GM19395 (cell line): ENCODE data around the gene OPRD1.
A peak's percentile ranks its signal among the peaks of the same experiment; 100 is the strongest.
"Not testable (repeated sequence)": the region's sequence is repeated elsewhere in the genome, so short reads cannot be mapped to it uniquely, and the experiment has no call there.

ENCODE experiments used
- ATAC-seq: cut with Tn5 transposase; IDR thresholded peaks from one replicate; pipeline ENCODE4 v1.9.1; 2021; ENCODE audit warnings: mild to moderate bottlenecking, moderate library complexity; ENCODE audit not compliant: unreplicated experiment

OPRD1 gene

DNA sequence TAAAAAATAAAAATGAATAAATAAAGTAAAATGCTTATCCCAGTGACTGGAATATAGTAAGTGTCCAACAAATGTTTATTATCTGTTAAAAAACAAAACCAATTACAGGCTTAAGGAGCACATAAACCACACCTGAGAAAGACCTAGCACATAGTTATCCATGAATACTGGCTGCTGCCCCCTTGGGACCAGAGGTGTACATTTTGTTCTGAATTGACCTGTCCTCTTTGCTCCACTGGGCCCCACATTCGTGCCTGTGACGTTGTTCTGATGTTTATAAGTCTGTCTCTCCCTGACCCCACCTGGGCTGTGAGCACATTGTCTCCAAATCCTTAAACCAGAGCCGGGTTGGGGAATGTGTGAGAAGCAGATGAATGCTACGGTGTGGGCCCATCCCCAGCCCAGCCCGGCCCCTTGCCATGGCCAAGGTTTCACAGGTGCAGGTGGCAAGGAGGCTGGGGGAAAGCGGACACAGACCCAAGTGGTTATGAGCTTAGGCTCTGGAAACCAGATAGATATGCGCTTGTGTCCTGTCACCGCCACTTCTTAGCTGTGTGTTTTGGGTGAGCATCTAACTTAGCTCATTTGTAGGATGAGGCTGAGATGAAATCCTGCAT lies 29.1 kb downstream of the OPRD1 start:
- no peak for ATAC-seq

DNA sequence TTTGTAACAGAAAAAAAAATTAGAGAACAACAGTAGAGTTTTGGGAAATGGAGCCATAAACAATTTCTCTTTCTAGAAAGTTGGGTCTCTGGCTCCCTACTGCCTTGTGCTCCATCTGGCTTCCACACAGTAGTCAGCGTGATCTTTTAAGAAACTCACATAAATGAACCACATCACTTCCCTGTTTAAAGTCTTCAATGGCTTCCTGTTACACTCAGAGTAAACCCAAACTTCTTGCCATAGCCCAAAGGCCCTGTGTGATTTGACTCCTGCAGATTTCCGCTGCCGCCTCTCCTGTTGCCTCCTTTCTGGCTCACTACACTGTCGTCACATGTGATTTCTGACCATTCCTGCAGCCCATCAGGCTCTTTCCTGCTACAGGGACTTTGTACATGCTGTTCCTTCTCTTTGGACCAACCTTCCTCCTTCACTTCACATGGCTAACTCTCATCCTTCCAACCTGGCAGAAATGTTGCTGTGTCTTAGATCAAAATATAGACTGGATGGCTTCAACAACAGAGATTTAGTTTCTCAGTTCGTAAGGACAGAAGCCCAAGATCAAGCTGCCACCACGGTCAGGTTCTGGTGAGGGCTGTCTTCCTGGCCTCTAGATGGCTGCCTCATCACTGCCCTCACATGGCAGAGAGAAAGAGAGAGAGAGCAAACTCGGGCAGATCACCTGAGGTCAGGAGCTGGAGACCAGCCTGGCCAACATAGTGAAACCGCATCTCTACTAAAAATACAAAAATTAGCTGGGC lies 34.0 kb downstream of the OPRD1 start:
- ATAC-seq = no peak

DNA sequence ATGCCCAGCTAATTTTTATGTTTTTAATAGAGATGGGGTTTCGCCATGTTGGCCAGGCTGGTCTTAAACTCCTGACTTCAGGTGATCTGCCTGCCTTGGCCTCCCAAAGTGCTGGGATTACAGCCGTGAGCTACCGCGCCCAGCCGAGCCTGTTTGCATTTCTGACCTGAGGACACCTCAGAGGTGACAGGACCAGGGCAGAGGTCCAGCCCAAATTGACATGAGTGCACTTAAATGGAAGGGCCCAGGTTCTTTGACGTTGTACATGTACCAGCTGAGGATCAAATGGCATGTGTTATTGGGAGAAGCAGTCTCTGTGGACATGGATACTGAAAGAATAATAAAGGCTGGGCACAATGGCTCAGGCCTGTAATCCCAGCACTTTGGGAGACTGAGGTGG lies 35.2 kb downstream of the OPRD1 start:
- ATAC-seq = not testable (repeated sequence)

DNA sequence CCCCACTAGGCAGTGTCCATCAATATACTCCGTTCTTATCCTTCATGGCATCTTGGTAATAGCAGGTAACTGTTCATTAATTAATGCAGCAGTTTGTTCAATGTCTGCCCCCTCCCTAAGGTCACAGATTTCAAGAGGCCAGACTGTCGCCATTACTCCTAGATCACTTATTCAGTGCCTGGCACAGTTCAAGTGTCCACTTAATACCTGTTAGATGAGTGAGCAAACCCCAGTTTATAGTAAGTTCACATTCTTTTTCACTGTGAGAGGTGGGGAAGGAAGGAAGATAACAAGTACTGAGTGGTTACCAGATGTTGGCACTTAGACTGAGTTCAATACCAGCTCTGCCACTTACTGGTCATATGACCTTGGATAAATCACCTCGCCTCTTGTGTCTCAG lies 36.4 kb downstream of the OPRD1 start:
- ATAC-seq = no peak

DNA sequence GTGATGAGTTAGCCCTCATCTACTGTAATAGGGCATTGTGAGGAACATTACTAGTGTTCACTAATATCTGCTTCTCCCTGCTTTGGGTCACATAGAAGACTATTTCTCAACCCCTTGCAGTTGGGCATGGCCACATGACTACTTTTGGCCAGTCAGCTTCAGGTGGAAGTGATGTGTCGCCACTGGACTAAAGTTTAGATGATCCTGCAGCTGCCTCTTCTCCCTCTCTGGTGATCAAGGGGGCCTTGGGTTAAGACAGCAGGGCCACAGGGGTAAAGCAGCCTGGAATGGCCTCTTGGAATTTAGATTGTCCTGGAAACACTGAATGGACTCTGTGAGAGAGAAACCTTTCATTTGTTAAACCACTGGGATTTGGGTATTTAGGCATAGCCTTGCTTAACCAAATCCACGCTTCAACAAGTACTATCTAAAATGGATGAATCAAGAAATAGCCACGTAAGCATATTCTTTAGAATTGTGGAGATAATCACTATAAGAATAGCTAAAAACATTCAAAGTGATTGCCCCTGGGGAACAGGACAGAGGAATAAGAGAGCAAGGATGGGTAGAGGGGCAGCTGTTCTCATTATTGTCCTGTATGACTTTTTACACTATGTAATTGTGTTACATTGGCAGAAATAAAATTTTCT lies 41.2 kb downstream of the OPRD1 start:
- ATAC-seq = no peak

DNA sequence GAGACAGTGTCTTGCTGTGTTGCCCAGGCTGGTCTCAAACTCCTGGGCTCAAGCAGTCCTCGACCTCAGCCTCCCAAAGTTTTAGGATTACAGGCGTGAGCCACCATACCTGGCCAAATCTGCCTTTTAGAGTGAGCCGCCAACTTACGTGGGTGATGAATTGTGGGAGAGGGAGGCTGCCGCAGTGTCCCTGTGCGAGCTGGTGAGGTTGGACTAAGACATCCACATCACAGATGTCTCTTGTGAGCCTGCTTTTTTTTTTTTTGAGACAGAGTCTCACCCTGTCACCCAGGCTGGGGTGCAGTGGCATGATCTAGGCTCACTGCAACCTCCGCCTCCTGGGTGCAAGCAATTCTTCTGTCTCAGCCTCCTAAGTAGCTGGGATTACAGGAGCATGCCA lies 42.4 kb downstream of the OPRD1 start:
- not testable (repeated sequence) for ATAC-seq

DNA sequence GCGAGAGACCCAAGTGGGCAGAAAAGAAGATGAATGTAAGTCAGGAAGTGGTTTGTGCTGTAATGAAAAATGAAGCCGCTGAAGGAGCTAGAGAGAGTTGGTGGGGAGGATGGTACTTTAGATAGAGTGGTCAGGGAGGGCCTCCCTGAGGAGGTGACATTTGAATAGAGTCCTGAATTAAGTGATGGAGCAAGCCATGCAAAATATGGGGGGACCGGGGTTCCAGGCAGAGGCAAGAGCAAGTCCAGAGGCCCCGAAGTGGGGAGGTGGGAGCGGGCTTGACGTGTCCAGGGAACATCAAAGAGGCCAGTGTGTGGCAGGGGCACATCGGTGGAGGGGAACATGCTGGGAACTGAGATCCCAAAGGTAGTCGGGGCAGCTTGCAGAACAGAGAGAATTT lies 43.1 kb downstream of the OPRD1 start:
- no peak for ATAC-seq

DNA sequence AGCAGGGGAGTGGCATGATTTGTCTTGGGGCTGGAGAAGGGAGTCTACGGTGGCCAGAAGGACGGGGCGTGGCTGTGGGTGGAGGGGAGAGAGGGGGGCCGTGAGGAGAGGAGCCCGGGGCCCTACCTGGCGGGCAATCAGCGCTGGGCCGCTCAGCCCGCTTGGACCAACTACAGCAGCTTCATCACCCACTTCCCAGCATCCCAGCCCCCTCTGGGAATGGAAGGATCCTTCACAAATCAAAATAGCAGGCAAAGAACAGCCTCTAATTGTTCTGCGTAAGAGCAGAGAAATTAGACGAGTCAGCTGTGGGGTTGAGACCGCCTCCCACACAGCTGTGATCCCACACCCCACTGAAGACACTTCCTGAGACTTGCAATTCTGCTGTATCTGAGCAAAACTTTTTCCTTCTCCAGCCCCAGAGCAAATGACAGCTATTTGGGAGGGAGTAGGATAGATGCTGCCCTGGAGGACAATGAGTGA lies 43.5 kb downstream of the OPRD1 start:
- ATAC-seq = no peak

DNA sequence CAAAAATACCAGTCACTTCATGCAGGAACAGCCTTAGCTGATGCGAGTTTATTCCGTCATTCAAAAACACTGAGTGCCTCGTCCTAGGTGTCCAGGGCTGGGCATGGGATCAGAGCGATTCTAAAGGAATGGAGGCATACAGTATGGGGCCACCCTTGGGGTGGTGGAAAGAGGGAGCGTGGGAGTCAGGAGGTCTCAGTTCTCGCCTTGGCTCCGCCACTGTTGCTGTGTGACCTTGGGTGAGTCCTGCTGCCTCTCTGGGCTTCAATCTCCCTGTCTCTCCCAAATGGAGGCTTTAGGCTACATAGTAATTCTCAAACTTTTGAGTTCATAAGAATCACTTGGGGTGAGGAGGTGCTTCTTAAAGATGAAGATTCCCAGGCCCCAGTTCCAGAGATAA lies 44.0 kb downstream of the OPRD1 start:
- no peak for ATAC-seq

DNA sequence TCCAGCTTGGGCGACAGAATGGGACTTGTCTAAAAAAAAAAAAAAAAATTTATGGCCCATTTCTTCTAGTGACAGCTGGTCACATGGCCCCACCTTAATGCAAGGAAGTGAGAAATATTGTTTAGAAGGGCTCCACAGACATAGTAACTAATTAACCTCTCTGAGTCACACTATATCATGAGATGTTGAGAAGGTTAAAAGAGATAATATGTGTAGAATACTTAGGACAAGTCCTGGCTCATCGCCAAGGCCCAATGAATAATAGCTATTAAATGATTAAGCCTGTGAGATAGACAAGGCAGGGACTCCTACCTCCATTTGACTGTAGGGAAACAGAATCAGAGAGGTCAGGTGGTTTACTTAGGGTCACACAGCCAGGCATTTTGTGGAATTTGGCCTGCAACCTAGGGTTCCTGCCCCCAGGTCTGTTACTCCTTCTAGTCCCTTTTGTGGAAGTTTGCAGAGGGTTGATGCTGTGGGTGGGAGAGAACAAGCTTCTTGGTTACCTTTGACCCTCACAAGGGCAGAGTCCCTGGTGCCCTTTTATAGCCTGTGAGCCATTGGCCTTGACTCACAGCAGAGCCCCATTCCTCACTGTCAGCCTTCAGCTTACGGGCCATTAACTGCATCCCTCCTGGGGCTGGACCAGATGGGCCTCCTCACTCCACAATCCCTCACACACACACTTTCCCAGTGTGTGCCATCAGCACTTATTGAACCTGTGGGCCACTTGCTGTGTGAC lies 48.5 kb downstream of the OPRD1 start:
- ATAC-seq = no peak

DNA sequence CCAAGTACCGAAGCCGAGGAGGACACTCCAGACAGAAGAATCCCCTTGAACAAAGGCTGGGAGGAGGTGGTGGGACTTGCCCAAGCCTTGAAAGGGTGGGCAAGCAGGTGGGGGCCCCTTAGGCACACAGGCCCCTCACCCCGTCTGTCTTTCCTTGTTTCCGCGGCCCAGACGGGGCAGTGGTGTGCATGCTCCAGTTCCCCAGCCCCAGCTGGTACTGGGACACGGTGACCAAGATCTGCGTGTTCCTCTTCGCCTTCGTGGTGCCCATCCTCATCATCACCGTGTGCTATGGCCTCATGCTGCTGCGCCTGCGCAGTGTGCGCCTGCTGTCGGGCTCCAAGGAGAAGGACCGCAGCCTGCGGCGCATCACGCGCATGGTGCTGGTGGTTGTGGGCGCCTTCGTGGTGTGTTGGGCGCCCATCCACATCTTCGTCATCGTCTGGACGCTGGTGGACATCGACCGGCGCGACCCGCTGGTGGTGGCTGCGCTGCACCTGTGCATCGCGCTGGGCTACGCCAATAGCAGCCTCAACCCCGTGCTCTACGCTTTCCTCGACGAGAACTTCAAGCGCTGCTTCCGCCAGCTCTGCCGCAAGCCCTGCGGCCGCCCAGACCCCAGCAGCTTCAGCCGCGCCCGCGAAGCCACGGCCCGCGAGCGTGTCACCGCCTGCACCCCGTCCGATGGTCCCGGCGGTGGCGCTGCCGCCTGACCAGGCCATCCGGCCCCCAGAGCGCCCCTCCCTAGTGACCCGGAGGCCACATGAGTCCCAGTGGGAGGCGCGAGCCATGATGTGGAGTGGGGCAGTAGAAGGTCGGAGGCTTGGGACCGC lies 50.8 kb downstream of the OPRD1 start:
- ATAC-seq = no peak

DNA sequence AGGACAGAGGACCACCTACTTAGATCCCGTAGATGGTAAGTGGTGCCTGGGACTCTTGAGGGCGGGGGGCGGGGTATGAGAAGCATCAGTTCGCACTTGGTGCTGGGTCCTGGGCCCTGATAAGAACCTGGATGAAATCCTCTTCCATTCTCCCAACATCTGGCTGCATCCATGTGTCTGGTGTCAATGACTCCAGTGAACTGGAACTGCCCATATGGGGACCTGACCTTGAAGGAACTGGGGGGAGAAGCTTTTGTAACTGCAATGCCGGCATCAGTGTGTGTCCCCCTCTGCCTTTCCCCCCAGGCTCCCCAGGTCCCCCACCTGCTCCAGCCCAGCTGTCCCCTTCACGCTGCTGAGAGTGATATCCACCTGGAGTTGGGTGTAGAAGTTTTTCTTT lies 52.7 kb downstream of the OPRD1 start:
- no peak for ATAC-seq

DNA sequence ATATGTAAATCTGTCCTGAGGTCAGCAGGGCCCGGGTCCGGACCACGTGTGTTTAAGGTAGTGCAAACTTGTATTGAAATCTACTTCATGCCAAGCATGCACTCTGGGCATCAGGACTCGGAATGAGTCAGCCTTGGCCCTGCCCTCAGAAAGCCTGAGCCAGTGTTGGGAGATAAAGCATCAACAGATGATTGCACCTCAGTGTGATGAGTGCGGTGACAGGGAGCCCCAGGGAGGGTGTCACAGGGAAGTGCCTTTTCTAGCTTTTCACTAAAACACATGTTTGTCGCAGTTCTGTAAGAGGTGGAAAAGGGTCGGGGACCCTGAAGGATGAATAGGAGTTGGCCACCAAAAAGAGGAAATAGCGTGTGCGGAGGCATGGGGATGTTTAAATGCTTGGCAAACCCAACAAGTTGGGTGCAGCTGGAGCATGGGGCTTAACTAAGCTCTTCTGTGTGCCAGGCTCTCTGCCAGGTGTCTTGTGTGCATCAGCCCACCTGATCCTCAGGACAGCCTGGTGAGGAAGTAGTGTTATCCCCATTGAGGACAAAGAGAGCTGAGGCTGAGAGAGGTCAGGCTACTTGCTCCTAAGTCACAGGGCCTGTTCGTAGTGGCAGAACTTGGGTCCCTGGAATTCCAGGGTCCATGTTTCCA lies 54.2 kb downstream of the OPRD1 start:
- ATAC-seq = no peak

DNA sequence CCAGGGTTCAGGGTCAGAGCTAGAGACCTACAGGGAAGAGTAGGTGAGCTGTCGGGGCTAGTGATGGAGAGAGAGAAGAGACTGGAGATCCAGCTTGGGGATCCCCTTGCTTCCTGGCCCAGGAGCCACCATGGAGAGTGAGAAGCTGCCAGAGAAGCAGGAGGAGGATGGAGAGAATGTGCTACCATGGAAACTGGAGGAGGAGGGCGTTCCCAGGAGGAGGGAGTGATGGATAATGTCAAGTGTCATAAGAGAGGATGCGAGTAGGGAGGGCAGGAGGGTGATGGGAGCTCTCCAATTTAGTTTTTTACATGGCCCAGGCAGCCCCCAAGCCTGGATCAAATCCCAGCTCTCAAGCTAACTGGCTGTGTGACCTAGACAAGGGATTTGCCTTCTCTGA lies 55.9 kb downstream of the OPRD1 start:
- ATAC-seq = no peak

DNA sequence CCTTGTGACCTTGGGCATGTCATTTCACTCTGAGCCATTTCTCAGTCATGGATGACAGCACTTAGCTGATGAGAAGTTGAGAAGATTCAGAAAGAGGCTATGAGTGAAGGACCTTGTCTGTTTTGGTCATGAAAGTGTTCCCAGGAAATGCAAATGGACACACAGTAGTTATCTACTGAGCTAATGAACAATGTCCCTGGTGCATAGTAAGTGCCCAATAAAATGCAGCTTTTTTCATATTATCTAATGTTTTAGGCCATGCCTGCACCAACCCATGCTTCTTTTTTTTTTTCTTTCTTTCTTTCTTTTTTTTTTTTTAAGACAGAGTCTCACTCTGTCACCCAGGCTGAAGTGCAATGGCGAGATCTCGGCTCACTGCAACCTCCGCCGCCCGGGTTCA lies 58.0 kb downstream of the OPRD1 start:
- no peak for ATAC-seq

DNA sequence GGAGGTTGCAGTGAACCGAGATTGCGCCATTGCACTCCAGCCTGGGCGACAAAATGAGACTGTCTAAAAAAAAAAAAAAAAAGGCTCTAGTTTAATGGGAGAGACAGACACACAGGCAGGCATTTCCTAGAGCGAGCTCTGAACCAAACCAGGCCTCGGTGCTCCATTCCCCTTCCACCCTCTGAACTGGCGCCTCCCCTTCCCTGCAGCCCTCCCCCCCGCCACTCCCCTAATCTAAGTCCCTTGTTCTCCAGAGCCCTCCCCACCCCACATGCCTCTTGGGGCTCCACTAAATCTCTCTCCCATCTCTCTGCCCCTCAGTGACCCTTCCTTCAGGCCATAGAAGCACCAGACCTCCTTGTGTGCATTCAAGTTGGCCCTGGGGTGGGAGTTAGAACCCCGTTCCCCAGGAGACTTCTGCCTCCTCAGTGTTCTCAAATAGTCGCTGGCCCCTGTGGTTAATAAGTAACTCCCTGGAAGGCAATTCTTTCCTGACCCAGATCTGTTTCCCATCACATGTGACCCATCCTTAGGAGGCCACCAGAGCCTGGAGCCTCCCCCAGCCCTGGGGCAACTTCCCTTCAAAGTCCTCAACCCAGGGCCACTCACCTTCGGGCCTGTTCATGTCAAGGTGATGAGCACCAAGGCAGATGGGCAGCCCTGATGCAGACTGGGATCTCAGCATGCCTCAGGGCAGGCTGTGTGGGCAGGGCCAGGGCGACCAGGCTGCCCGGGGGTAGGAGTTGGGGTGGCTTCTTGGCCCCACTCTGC lies 59.8 kb downstream of the OPRD1 start:
- ATAC-seq = no peak

DNA sequence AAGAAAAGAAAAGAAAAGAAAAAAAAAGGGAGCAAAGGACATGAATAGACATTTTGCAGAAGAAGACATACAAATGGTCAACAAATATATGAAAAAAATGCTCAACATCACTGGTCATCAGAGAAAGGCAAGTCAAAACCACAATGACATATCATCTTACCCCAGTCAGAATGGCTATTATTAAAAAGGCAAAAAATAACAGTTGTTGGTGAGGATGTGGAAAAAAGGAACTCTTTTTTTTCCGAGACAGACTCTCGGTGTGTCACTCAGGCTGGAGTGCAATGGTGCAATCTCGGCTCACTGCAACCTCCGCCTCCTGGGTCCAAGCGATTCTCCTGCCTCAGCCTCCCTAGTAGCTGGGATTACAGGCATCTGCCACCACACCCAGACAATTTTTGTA lies 63.2 kb downstream of the OPRD1 start:
- ATAC-seq = not testable (repeated sequence)

DNA sequence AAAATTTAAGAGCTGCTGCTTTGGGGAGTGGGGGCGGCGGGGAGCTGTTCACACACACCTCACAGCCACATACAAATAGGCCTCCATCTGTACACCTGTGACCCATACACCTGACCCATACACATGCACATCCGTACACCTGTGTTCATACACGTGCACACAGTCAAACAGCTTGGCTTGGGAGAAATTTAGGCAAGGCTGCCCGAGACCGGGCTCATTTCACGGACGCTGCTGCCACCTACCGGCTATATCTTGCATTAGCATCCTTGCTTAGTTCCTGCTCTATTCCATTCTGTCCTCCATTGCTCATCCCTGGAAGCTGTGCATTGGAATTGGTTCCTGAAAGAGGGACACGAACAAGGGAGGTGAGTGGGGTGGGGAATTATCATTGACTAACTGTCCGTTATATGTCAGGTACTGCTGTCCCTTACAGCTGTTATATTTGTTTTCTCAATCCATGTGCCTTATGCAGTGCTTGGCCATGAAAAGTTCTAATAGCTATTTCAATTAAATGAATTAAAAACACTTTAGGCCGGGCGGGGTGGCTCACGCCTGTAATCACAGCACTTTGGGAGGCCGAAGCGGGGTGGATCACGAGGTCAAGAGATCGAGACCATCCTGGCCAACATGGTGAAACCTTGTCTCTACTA lies 65.3 kb downstream of the OPRD1 start:
- ATAC-seq = peak; percentile 52

DNA sequence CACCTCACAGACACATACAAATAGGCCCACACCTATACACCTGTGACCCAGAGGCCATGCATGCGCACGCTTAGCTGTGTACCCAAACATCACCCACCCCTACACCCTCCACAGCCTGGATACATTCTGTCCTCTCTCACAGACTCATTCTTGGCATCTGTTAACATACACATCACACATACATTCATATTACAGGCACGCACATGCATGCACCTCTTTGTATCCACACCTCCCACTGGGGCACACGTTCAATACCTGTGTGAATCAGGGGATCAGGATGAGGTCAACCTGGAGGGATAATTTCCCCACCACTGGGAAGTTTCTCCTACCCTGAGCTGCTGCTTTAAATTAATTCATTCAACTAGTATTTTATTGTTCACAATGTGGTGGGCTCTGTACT lies 66.8 kb downstream of the OPRD1 start:
- ATAC-seq = no peak
